GM06990 (cell line): Measurements from ENCODE around the gene PPARGC1A.

ENCODE experiments used
- DNase-seq: peaks from one replicate; pipeline ENCODE4 v3.0.0-alpha.2; 2011; ENCODE audit not compliant: insufficient read length; ENCODE audit errors: extremely low read depth
- H3K27me3 ChIP-seq: replicated peaks from 2 replicates; pipeline ENCODE4 v1.6.0; 2011; ENCODE audit warnings: low read length; ENCODE audit not compliant: control insufficient read depth, insufficient read depth
- H3K36me3 ChIP-seq: 2 replicates; pipeline ENCODE4 v1.5.1; 2011; ENCODE audit warnings: low read length; ENCODE audit not compliant: control insufficient read depth, insufficient read depth
- H3K4me3 ChIP-seq: replicated peaks from 2 replicates; pipeline ENCODE4 v1.5.1; 2011; ENCODE audit warnings: low read depth, mild to moderate bottlenecking, control low read depth, low read length
- CTCF ChIP-seq: IDR thresholded peaks from 2 replicates; pipeline ENCODE4 v1.5.1; 2011; ENCODE audit warnings: low read length, control low read depth, mild to moderate bottlenecking, inconsistent platforms; ENCODE audit not compliant: insufficient read depth, poor library complexity, severe bottlenecking

Gene PPARGC1A

GRCh38 chr4:23788027-23788426 is 101.8 kb downstream of the PPARGC1A start:
- no peak for TF ChIP-seq CTCF
- Histone ChIP-seq H3K36me3 (no peaks in the 10 kb centered on the region), H3K27me3 (no peaks in the 10 kb centered on the region), H3K4me3 (no peak overlapping the region)
- no peak for DNase-seq

GRCh38 chr4:23782778-23783437 is 106.9 kb downstream of the PPARGC1A start:
- no peak for TF ChIP-seq CTCF
- H3K4me3 ChIP-seq = no peak overlapping the region
- H3K27me3 ChIP-seq = no peaks in the 10 kb centered on the region
- no peaks in the 10 kb centered on the region for H3K36me3 ChIP-seq
- DNase-seq = no peak

GRCh38 chr4:23779839-23780238 is 110.0 kb downstream of the PPARGC1A start:
- H3K4me3 ChIP-seq = no peak overlapping the region
- no peak for TF ChIP-seq CTCF
- DNase-seq = no peak
- no peaks in the 10 kb centered on the region for H3K27me3 ChIP-seq
- H3K36me3 ChIP-seq = no peaks in the 10 kb centered on the region

GRCh38 chr4:23779422-23779821 is 110.4 kb downstream of the PPARGC1A start:
- no peaks in the 10 kb centered on the region for H3K27me3 ChIP-seq
- TF ChIP-seq CTCF = no peak
- H3K4me3 ChIP-seq = no peak overlapping the region
- DNase-seq = no peak
- no peaks in the 10 kb centered on the region for H3K36me3 ChIP-seq

- H3K36me3 ChIP-seq = no peaks in the 10 kb centered on the region
- no peak overlapping the region for H3K4me3 ChIP-seq
- H3K27me3 ChIP-seq = no peaks in the 10 kb centered on the region
- no peak for TF ChIP-seq CTCF
- DNase-seq = no peak
Observed at GRCh38 chr4:23775694-23776093, 114.2 kb downstream of the PPARGC1A start.

GRCh38 chr4:23774909-23775308 is 114.9 kb downstream of the PPARGC1A start:
- DNase-seq = no peak
- no peak for TF ChIP-seq CTCF
- Histone ChIP-seq H3K36me3 (no peaks in the 10 kb centered on the region), H3K27me3 (no peaks in the 10 kb centered on the region), H3K4me3 (no peak overlapping the region)
